ENCODE results near the gene CEP104. TPM values are rescaled to one million over a fixed set of nuclear protein-coding genes. Genes with fewer than 3 reads are reported as not detected.

The CEP104 gene
- total RNA-seq, 4 donors from 2014 or later: 18.7 to 24.4 (median 19.8) TPM

DNA sequence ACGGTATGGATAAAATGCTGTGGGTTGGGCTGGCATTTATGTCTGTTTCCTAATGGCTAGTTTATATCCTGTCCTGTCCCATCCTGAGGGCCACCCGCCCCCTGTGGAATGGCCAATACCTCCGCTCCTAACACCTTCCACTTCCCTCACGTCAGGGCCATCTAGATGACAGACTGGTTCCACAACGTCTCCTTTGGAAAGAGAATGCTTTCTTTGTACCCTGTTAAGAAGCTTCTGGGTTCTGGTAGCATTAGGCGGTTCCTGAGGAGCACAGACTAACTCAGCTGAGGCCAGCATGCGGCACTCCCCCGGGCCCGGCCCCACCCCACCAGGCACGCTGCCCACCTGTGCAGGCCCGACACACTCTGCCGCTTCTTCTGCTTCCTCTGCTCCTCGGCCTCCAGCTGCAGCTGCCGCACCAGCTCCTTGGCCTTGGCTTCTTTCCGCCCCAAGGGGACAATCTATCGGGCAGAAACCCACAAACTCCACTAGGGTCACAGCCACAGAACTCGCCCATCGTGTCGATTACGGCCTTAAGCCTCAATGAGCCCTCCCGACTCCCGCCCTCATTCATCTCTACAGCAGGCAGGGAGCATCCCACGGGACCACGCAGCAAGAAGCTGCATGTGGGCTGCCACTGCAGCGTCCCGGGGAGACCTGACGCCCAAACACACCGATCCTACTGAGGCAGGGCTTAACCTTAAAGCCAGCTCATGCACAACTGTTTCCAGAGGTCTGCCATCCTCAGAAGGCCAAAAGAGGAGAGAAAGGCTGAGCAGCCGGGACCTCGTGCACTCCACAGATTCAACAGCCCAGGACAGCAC lies 73.1 kb downstream of the CEP104 start:
- WGBS, 2 donors: 85 to 94% methylated on average over 12 to 24 of the region's 30 CpGs
- Histone ChIP-seq H3K9me3 (no peaks in the 10 kb centered on the region), H3K4me1 (peaks cover 0 to 3% (median 0%) of the 10 kb centered on the region in 3 donors), H3K36me3 (peaks cover 23 to 100% (median 74%) of the 10 kb centered on the region in 3 donors), H3K27me3 (no peaks in the 10 kb centered on the region), H3K27ac (no peak overlapping the region), H3K4me3 (no peak overlapping the region)
- DNase-seq: no peak
- TF ChIP-seq POLR2A (IDR thresholded peaks at IDR 0.05): no peak
- TF ChIP-seq, protein P1, sequence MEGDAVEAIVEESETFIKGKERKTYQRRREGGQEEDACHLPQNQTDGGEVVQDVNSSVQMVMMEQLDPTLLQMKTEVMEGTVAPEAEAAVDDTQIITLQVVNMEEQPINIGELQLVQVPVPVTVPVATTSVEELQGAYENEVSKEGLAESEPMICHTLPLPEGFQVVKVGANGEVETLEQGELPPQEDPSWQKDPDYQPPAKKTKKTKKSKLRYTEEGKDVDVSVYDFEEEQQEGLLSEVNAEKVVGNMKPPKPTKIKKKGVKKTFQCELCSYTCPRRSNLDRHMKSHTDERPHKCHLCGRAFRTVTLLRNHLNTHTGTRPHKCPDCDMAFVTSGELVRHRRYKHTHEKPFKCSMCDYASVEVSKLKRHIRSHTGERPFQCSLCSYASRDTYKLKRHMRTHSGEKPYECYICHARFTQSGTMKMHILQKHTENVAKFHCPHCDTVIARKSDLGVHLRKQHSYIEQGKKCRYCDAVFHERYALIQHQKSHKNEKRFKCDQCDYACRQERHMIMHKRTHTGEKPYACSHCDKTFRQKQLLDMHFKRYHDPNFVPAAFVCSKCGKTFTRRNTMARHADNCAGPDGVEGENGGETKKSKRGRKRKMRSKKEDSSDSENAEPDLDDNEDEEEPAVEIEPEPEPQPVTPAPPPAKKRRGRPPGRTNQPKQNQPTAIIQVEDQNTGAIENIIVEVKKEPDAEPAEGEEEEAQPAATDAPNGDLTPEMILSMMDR (IDR thresholded peaks at IDR 0.05): no peak
- intact Hi-C loops (cut with DNase I): no loop called here

DNA sequence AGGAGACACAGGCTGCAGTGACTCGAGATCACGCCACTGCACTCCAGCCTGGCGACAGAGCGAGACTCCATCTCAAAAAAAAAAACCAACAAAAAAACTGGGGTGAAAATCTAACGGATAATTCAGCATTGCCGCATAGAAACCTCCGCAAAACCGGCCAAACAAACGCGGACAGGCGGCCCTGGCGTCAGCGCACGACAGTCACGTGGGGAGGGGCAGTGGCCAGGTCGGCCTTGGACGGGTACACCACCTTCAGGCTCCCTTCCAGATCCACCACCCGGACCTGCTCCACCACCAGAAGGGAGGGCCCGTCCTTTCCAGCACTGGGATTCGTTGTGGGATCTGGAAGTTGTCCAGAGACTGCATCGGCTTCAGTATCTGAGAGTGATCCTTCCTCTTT lies 76.1 kb downstream of the CEP104 start:
- Histone ChIP-seq H3K36me3 (peaks cover 14 to 79% (median 58%) of the 10 kb centered on the region in 3 donors), H3K9me3 (no peaks in the 10 kb centered on the region), H3K4me3 (no peak overlapping the region), H3K4me1 (peaks cover 14 to 21% (median 14%) of the 10 kb centered on the region in 3 donors), H3K27ac (no peak overlapping the region), H3K27me3 (no peaks in the 10 kb centered on the region)
- TF ChIP-seq, protein P1 (IDR thresholded peaks at IDR 0.05): no peak
- no peak for TF ChIP-seq POLR2A (IDR thresholded peaks at IDR 0.05)
- DNase-seq: no peak
- WGBS, 2 donors: 79 to 82% methylated on average over 20 to 21 of the region's 21 CpGs
- intact Hi-C loops (cut with DNase I): no loop called here

DNA sequence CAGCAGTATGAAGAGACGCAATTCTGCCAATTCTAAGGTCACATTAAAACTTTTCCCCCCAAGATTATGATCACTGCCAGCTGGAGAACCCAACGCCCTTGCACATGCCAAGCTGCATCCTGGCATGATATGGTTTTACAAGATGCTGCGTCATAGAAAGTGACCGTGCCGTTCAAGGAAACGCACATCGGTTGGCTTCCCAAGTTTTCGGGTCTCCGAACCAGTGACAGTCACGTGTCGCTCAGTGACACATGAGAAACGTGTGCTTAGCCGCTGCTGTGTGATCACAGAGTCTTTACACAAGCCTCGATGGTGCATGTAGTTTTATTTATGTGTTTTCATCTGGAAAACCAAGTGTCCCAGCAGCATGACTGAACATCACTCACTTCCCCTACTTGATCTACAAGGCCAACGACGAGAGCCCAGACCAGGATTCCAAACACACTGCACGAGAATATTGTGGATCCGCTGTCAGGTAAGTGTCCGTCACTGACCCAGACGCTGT lies 77.0 kb downstream of the CEP104 start:
- DNase-seq: no peak
- H3K27ac ChIP-seq: no peak overlapping the region
- peaks cover 18 to 31% (median 21%) of the 10 kb centered on the region in 3 donors for H3K4me1 ChIP-seq
- H3K27me3 ChIP-seq: no peaks in the 10 kb centered on the region
- intact Hi-C loops (cut with DNase I): no loop called here
- TF ChIP-seq POLR2A (IDR thresholded peaks at IDR 0.05): no peak
- TF ChIP-seq, protein P1 (IDR thresholded peaks at IDR 0.05): no peak
- no peaks in the 10 kb centered on the region for H3K9me3 ChIP-seq
- no peak overlapping the region for H3K4me3 ChIP-seq
- WGBS, 2 donors: 88 to 89% methylated on average over 20 of the region's 20 CpGs
- peaks cover 14 to 69% (median 49%) of the 10 kb centered on the region in 3 donors for H3K36me3 ChIP-seq

DNA sequence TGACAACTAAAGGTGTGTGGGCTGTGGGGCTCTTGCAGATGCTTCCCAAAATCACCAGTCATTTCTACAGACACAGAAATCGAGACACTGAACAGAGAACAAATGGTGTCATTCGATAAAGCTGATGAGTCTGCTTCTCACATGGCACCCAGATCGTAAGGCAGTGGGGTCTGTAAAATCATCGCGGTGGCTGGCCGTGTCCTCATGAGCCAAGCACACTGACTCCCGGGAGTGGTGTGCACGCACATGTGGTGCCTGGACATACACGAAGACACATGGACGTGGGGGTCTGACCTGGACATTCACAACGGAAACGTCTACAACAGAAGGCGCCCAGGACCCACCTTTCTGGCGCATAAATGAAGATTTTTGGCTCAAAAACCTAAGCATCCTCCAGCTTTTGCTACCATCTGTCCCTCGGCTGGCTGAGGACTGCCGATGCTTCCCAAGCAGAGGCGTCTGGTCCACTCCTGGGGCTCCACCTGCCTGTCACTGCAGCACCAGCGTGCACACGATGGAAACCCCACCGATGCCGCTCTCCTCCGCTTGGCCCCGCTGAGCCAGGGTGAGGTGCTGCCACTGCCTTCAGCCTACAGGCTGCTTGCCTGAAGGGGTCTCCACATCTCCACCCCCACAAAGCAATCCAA lies 77.6 kb downstream of the CEP104 start:
- DNase-seq: no peak
- Histone ChIP-seq H3K4me1 (peaks cover 18 to 36% (median 21%) of the 10 kb centered on the region in 3 donors), H3K27ac (no peak overlapping the region), H3K36me3 (peaks cover 14 to 64% (median 46%) of the 10 kb centered on the region in 3 donors), H3K4me3 (no peak overlapping the region), H3K27me3 (no peaks in the 10 kb centered on the region), H3K9me3 (no peaks in the 10 kb centered on the region)
- intact Hi-C loops (cut with DNase I): no loop called here
- WGBS, 2 donors: 90 to 97% methylated on average over 15 to 21 of the region's 23 CpGs
- TF ChIP-seq POLR2A (IDR thresholded peaks at IDR 0.05): no peak
- TF ChIP-seq, protein P1 (IDR thresholded peaks at IDR 0.05): no peak
